GM19035 (cell line): ENCODE data around the gene GCSH.
A peak's percentile ranks its signal among the peaks of the same experiment; 100 is the strongest.

Experiments used
- ATAC-seq: cut with Tn5 transposase; IDR thresholded peaks from one replicate; pipeline ENCODE4 v1.9.1; 2021; ENCODE audit not compliant: unreplicated experiment

Gene GCSH

GRCh38 chr16:81060576-81061306, 35.5 kb downstream of the GCSH start:
- no peak for ATAC-seq

- no peak for ATAC-seq
Measured at GRCh38 chr16:81053761-81054160, 42.4 kb downstream of the GCSH start.

DNA sequence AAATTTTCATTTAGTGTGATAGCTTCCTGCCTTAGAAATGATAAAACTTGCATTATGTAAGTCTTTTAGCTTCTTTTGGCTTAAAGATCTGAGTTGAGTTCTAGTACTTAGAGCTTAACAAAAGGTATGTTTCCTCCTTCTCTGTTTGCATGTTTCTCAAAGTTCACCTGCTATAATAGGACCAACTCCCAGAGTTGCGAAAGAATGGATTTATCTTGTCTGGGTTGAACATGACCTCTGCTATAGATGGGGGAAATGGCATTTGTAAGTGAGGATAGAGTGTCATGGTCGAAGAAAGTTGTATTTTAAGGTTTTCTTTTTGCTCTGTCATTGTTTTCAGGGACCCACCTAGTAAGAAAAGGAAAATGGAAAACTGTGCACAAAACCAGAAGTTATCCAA, 53.4 kb downstream of the GCSH start:
- no peak for ATAC-seq

- ATAC-seq, result no peak
Measured at GRCh38 chr16:81041696-81042095, 54.5 kb downstream of the GCSH start.

GRCh38 chr16:81040842-81041241, 55.4 kb downstream of the GCSH start:
- no peak for ATAC-seq

DNA sequence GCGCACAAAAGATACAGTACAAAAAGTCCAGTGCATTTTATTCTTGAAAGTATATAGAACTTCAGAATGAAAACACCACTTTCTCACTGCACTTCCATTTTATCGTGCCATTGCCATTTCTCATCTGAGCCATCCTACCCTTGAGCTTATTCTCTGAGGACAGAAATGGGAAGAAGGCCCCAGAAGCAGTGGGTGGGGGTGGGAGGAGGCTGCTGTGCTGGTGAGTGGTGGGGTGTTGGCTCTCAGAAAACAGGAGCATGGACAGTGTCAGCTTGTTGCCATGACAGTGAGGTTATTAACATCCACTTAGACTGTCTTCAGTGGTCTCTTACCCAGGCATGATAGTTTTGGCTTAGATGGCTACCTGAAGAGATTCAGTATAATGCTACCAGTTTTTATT, 56.1 kb downstream of the GCSH start:
- no peak for ATAC-seq

DNA sequence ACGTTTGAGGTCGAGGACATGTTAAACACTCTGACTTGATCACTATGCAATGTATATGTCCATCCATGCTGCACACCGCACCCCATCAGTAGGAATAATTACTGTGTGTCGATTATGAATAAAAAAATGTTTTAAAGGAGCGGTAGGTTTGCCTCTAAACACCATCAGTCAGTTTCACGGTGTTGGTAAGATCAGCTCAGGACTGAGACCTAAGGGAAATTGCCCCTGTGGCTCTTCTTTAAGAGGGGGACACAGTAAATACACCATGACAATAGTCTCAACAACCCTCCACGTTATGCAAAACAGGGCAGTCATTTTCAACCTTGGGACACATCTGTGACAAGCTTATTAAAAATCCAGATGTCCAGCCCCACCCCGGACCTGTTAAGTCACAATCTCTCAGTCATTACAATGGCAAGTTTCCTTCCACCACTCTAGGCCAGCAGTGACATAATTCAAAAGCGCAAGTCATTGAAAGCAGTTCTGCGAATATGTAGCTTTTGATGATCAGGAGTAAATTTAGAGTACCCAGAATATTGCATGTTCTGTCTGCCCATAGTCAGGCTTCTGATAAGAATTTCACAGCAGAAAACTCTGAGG, 59.3 kb downstream of the GCSH start:
- no peak for ATAC-seq

DNA sequence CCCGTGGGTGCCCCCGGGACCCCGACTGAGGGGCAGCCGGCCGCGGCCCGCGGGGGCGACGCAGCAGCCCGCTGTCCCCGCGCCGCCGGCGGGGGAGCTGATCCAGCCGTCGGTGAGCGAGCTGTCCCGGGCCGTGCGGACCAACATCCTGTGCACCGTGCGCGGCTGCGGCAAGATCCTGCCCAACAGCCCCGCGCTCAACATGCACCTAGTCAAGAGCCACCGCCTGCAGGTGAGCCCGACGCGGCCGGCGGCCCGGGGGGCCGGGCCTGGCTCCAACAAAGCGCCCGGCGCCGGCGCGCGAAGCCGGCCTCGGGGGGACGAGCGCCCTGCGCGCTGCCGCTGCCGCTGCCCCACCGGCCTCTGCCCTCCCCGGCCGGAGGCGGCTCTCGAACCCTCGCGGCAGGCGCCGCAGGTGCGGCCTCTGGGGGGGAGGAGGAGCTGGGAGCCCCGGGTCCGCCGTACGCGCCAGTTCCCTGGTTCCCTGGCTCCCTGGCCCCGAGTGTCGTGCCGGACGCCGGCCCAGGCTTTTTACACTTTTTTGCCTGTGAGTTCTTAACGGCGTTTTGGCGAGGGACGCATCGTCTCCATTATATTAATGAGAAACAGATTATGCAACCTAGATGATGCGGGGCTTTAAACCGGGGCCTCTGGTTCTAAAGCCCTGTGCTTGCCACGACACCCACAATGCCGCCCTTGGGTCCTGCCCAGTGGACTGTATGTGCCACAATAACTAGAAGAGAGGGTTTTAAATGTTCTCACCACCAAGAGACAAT, 60.0 kb downstream of the GCSH start:
- ATAC-seq, result peak; percentile 49

GRCh38 chr16:81035398-81035974, 60.7 kb downstream of the GCSH start, which contains the start of gene ATMIN:
TSS of gene ATMIN (plus strand) at chr16:81035842. CDS start at chr16:81035871, 29 bp downstream.
- ATAC-seq, result peak; percentile 87
